ENCODE measurements around the gene COBL. TPM values are rescaled to one million over a fixed set of nuclear protein-coding genes. Genes with fewer than 3 reads are reported as not detected.

Gene COBL
- total and polyA plus RNA-seq, 2 of the 8 experiments (the other 6 are each of a cell fraction or from before 2014, with no cell fraction given) = 13.8 to 40.4 TPM

- Histone ChIP-seq H4K8ac (ENCODE audit: extremely low read depth, insufficient read depth, low read length) (no peak overlapping the region), H3K27me3 (replicated peaks in 1 of 4; ENCODE audit: control insufficient read depth in 3 of 4, extremely low read depth in 1 of 4, insufficient read depth in 3 of 4, low read length in 3 of 4) (no peaks in the 10 kb centered on the region), H3K36me3 (ENCODE audit: control insufficient read depth in 2 of 4, insufficient read depth in 4 of 4, low read length in 3 of 4) (peaks cover 0 to 3% (median 1%) of the 10 kb centered on the region in 4 experiments; a peak in 2 of 8 replicates), H3K23ac (ENCODE audit: insufficient read length) (no peak overlapping the region), H3K4me3 (ENCODE audit: extremely low read depth in 1 of 4, insufficient read depth in 2 of 4, low read depth in 3 of 4, low read length in 4 of 4) (no peak overlapping the region), H3K79me1 (ENCODE audit: low read depth, low read length) (no peaks in the 10 kb centered on the region; the same call in 1 of the 2 replicates), H2AFZ (ENCODE audit: low read length) (no peak overlapping the region), H2BK5ac (ENCODE audit: low read depth, low read length) (no peak overlapping the region), H3K4me2 (ENCODE audit: insufficient read depth in 1 of 2, low read depth in 2 of 2, low read length in 2 of 2) (no peak overlapping the region), H3K23me2 (ENCODE audit: low read depth, low read length) (no peaks in the 10 kb centered on the region), H2BK15ac (ENCODE audit: low read length) (no peak overlapping the region), H2AK5ac (ENCODE audit: low read depth, low read length) (no peak overlapping the region), H2BK12ac (ENCODE audit: low read depth, low read length) (no peak overlapping the region), H4K20me1 (replicated peaks in 1 of 2; ENCODE audit: control insufficient read depth in 1 of 2, insufficient read depth in 2 of 2, low read length in 2 of 2) (no peaks in the 10 kb centered on the region), H3K79me2 (ENCODE audit: control insufficient read depth in 1 of 2, insufficient read depth in 2 of 2, low read length in 2 of 2) (no peaks in the 10 kb centered on the region), H4K91ac (replicated peaks; ENCODE audit: insufficient read length, low read length) (no peak overlapping the region), H3K9ac (replicated peaks in 1 of 4; ENCODE audit: extremely low read depth in 1 of 4, low read depth in 3 of 4, low read length in 3 of 4) (no peak overlapping the region), H3K4ac (replicated peaks; ENCODE audit: insufficient read length, low read depth, low read length) (no peak overlapping the region), H3K14ac (ENCODE audit: insufficient read length) (no peak overlapping the region), H4K5ac (ENCODE audit: insufficient read length, low read depth, low read length) (no peak overlapping the region), H3K27ac (ENCODE audit: low read depth, low read length) (no peak overlapping the region), H2BK120ac (replicated peaks; ENCODE audit: low read depth, low read length) (no peak overlapping the region), H3K9me3 (ENCODE audit: insufficient read depth in 2 of 2, low read depth in 1 of 2, low read length in 1 of 2) (no peaks in the 10 kb centered on the region), H3K18ac (ENCODE audit: extremely low read depth, low read length) (no peak overlapping the region), H3K4me1 (replicated peaks in 1 of 4; ENCODE audit: control insufficient read depth in 3 of 4, insufficient read depth in 4 of 4, low read length in 3 of 4) (peaks cover 8 to 28% (median 15%) of the 10 kb centered on the region in 4 experiments), H3K56ac (replicated peaks; ENCODE audit: insufficient read length, low read depth, low read length) (no peak overlapping the region), H2BK20ac (ENCODE audit: low read length) (no peak overlapping the region)
- POLR2A ChIA-PET (ENCODE audit: partially characterized antibody) = interaction anchor here (1.1 kb wide), 1 partner anchor 12 kb away, joined by 3 read pairs; no protein-coding TSS in a partner anchor
- no peak for DNase-seq (ENCODE audit: low read depth in 1 of 2, low spot score in 2 of 2)
- no peak for FAIRE-seq
- CTCF ChIA-PET (ENCODE audit: partially characterized antibody) = interaction anchor here (0.9 to 8.6 kb wide), 8 partner anchors 15 to 283 kb away, joined by 3 to 70 read pairs (median 4); no protein-coding TSS in a partner anchor
- WGBS, 2 experiments (ENCODE audit: extremely low coverage in 1 of 2, insufficient coverage in 1 of 2, insufficient read length in 1 of 2, insufficient replicate concordance in 2 of 2, low coverage in 1 of 2, low lambda C conversion rate in 2 of 2, missing lambda C conversion rate in 1 of 2) = 93% methylated on average over 8 of the region's 8 CpGs; no CpG with 5 or more reads in 1 of the 2 experiments
- TF ChIP-seq ATF3 (IDR thresholded peaks at IDR 0.05; ENCODE audit: insufficient read depth, low read depth, low read length) = no peak
- TF ChIP-seq SRF (IDR thresholded peaks at IDR 0.05; ENCODE audit: low read depth, low read length) = no peak
- no peak for TF ChIP-seq KDM1A (IDR thresholded peaks at IDR 0.05; ENCODE audit: borderline replicate concordance, low read length)
- no peak for TF ChIP-seq HDAC2 (IDR thresholded peaks at IDR 0.05; ENCODE audit: borderline replicate concordance in 1 of 2, low read depth in 2 of 2, low read length in 2 of 2)
- TF ChIP-seq SP4 (IDR thresholded peaks at IDR 0.05; ENCODE audit: low read length) = no peak
- no peak for TF ChIP-seq MAFK (IDR thresholded peaks at IDR 0.05; ENCODE audit: low read depth, low read length)
- no peak for TF ChIP-seq TEAD4 (IDR thresholded peaks at IDR 0.05; ENCODE audit: low read depth, low read length)
- TF ChIP-seq CBX8 (IDR thresholded peaks at IDR 0.05; ENCODE audit: borderline replicate concordance, low read depth, low read length) = no peak
- TF ChIP-seq JUND (IDR thresholded peaks at IDR 0.05; ENCODE audit: low read length) = no peak
- no peak for TF ChIP-seq CHD1 (IDR thresholded peaks at IDR 0.05; ENCODE audit: low read depth, low read length)
- no peak for TF ChIP-seq TCF12 (IDR thresholded peaks at IDR 0.05; ENCODE audit: low read depth, low read length)
- TF ChIP-seq HDAC6 (IDR thresholded peaks at IDR 0.05; ENCODE audit: low read depth, low read length) = no peak
These were observed 232.5 kb downstream of the COBL start for GRCh38 chr7:51084121-51084520.
